ENCODE results near the gene FBXW12.

- TF ChIP-seq ELF4 (IDR thresholded peaks at IDR 0.05) (no peak), SP1 (IDR thresholded peaks at IDR 0.05) (no peak), FOXA1 (IDR thresholded peaks at IDR 0.05) (no peak), PKNOX1 (IDR thresholded peaks at IDR 0.05) (no peak), ARNT (IDR thresholded peaks at IDR 0.05) (no peak), SUZ12 (IDR thresholded peaks at IDR 0.05) (no peak), HDGF (IDR thresholded peaks at IDR 0.05; ENCODE audit: borderline replicate concordance) (no peak), BHLHE40 (IDR thresholded peaks at IDR 0.05; ENCODE audit: borderline replicate concordance) (no peak), FOXK2 (IDR thresholded peaks at IDR 0.05) (no peak), LEF1 (IDR thresholded peaks at IDR 0.05; ENCODE audit: borderline replicate concordance) (no peak), FOXM1 (IDR thresholded peaks at IDR 0.05; ENCODE audit: borderline replicate concordance) (no peak)
These were observed 53.3 kb downstream of the FBXW12 start for GRCh38 chr3:48425281-48425812.

All from HEK293T (cell line).